Measurements from ENCODE around the gene CDKAL1. TPM values are rescaled to one million over a fixed set of nuclear protein-coding genes. Genes with fewer than 3 reads are reported as not detected.

The CDKAL1 gene
- total and polyA plus RNA-seq, 2 donors (not counting 3 experiments of a cell fraction or from before 2014, with no cell fraction given) = 6.1 to 20.5 TPM

DNA sequence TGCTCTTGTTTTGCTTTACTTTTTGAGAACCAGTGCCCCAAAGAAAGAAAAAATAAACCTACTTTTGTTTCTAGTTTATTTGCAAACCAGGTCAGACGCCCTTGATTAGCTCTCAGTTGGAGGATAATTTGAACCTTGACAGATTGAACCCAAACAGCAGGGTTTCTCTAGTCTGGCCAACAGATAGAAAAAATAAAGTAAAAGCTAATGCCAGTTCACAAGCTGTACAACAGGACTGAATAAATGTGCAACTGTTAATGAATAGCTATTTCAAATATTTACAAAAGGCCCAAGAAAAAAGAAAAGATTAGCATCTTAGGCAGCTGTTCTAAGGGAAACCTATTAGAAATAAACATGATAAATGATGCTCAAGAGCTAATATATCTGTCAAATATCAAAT, 331.8 kb downstream of the CDKAL1 start:
- POLR2A ChIA-PET = no interaction called here
- Histone ChIP-seq H3K36me3 (ENCODE audit: control insufficient read depth in 2 of 2, extremely low read depth in 1 of 2, insufficient read depth in 2 of 2, low read length in 2 of 2) (no peaks in the 10 kb centered on the region), H3K79me2 (ENCODE audit: control insufficient read depth, insufficient read depth, low read length) (no peaks in the 10 kb centered on the region), H4K20me1 (replicated peaks; ENCODE audit: control insufficient read depth, extremely low read depth, insufficient read depth, low read length) (no peaks in the 10 kb centered on the region), H3K9me3 (replicated peaks; ENCODE audit: control insufficient read depth, insufficient read depth, low read length) (no peaks in the 10 kb centered on the region), H3K27me3 (ENCODE audit: control insufficient read depth in 2 of 2, insufficient read depth in 2 of 2, low read length in 2 of 2) (no peaks in the 10 kb centered on the region), H3K4me1 (ENCODE audit: control insufficient read depth, extremely low read depth, insufficient read depth, low read length) (no peaks in the 10 kb centered on the region), H3K4me3 (replicated peaks in 1 of 3; ENCODE audit: insufficient read depth in 1 of 3, low read depth in 1 of 3, low read length in 3 of 3) (no peak overlapping the region), H3K4me2 (ENCODE audit: insufficient read depth, low read length) (no peak overlapping the region), H3K9me1 (replicated peaks; ENCODE audit: control insufficient read depth, extremely low read depth, insufficient read depth, low read length) (no peaks in the 10 kb centered on the region), H3K9ac (replicated peaks; ENCODE audit: extremely low read depth, insufficient read depth, low read length) (no peak overlapping the region), H3K27ac (ENCODE audit: insufficient read depth, low read depth, low read length) (no peak overlapping the region), H2AFZ (ENCODE audit: low read depth, low read length) (no peak overlapping the region)
- no peak for FAIRE-seq
- CTCF ChIA-PET = interaction anchor here (0.9 to 1.7 kb wide), 4 partner anchors 10 to 723 kb away, joined by 3 to 5 read pairs (median 4); no protein-coding TSS in a partner anchor
- TF ChIP-seq POLR2A (IDR thresholded peaks at IDR 0.05; ENCODE audit: low read depth, low read length) (no peak), POLR2AphosphoS5 (IDR thresholded peaks at IDR 0.05; ENCODE audit: insufficient read depth, low read depth, low read length) (no peak), MAX (IDR thresholded peaks at IDR 0.05; ENCODE audit: insufficient read depth, insufficient read length) (no peak), FOS (IDR thresholded peaks at IDR 0.05; ENCODE audit: borderline replicate concordance, insufficient read depth, low read length) (no peak), MYC (IDR thresholded peaks at IDR 0.05; ENCODE audit: low read depth, low read length) (no peak), CTCF (IDR thresholded peaks at IDR 0.05; ENCODE audit: extremely low read depth in 1 of 2, insufficient read depth in 1 of 2, low read depth in 1 of 2, low read length in 2 of 2) (no peak), EZH2 (IDR thresholded peaks at IDR 0.05; ENCODE audit: borderline replicate concordance, low read depth, low read length, severe bottlenecking) (no peak), JUN (IDR thresholded peaks at IDR 0.05; ENCODE audit: borderline replicate concordance, insufficient read depth, insufficient read length, low read depth) (no peak), GATA2 (IDR thresholded peaks at IDR 0.05; ENCODE audit: insufficient read depth, insufficient read length, low read depth, low read length) (no peak)
- BruUV-seq (replicated peaks) = no TSS peak
- DNase-seq (ENCODE audit: low read depth, low spot score) = no peak
- dilution Hi-C loops (cut with MboI; ENCODE audit: extremely low pct_ligation_motif_present, low sequenced_read_pairs) (no loop called here), intact Hi-C loops (cut with micrococcal nuclease) (no loop called here)
